ENCODE results near the gene ACO1. TPM values are rescaled to one million over a fixed set of nuclear protein-coding genes. Genes with fewer than 3 reads are reported as not detected.
"Not testable (repeated sequence)": the region's sequence is repeated elsewhere in the genome, so short reads cannot be mapped to it uniquely, and the experiment has no call there.

The ACO1 gene
- 10 to 100 TPM; 32.7 to 35.7 TPM for total RNA-seq
- long read RNA-seq, donor 1, full-length matches to known transcripts: 26 of 31 reads
- long read RNA-seq, donor 1, partial matches to known transcripts: 2 of 31 reads
- long read RNA-seq, donor 1, other reads (novel, unspliced or antisense): 3 of 31 reads
- long read RNA-seq, donor 2, full-length matches to known transcripts: 42 of 77 reads
- long read RNA-seq, donor 2, partial matches to known transcripts: 27 of 77 reads
- long read RNA-seq, donor 2, other reads (novel, unspliced or antisense): 8 of 77 reads

- intact Hi-C loops (cut with DNase I): loop anchor here in 1 of 2 donors (5.0 kb wide), 1 partner anchor 583 kb away; no protein-coding TSS in a partner anchor
- DNase-seq (ENCODE audit: low spot score): peak; percentile 96
These were observed at the start of gene ACO1 for GRCh38 chr9:32384364-32385151. TSS of gene ACO1 (plus strand) at chr9:32384643. CDS start at chr9:32405507, 20,864 bp downstream.

- intact Hi-C loops (cut with DNase I): no loop called here
These were observed 49.2 kb upstream of the ACO1 start for GRCh38 chr9:32334916-32335895.

DNA sequence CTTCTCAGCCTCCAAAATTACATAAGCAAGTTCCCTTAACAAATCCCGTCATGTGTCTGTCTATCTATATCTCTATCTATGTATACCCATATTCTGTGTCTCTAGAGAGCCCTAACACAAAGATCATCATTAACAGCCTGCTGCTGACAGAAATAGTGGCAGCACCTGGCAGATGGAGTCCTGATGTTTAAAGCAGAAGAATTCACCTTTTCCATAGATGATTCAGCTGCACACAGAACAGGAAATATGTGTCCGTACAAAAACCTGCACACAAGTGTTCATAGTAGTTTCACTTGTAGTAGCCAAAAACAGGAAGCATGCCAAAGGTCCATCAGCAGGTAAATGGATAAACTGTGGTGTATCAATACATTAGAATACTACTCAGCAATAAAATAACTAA, 45.0 kb upstream of the ACO1 start:
- intact Hi-C loops (cut with DNase I): no loop called here
- no peak for DNase-seq (ENCODE audit: low spot score)

More at GRCh38 chr9:32334916-32335895, 49.2 kb upstream of the ACO1 start:
- no peak for DNase-seq (ENCODE audit: low spot score)

DNA sequence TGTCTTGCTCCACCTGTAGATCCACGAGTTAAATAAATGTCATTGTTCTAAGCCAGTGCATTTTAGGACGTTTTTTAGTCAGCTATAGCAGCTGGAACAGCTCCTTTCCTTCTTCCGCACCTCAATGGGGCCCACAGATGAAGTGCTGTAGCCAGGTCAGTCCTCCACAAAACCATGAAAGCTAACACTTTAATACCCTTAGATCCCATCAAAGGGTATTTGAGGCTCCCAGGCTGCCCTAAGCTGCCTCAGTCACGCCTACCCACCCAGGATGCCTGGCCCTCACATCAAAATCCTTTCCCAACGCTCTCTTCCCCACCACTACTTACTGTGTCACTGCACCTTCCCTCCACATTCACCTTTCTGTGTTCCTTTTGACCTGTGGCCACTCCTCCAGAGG, 44.1 kb upstream of the ACO1 start:
- intact Hi-C loops (cut with DNase I): no loop called here

DNA sequence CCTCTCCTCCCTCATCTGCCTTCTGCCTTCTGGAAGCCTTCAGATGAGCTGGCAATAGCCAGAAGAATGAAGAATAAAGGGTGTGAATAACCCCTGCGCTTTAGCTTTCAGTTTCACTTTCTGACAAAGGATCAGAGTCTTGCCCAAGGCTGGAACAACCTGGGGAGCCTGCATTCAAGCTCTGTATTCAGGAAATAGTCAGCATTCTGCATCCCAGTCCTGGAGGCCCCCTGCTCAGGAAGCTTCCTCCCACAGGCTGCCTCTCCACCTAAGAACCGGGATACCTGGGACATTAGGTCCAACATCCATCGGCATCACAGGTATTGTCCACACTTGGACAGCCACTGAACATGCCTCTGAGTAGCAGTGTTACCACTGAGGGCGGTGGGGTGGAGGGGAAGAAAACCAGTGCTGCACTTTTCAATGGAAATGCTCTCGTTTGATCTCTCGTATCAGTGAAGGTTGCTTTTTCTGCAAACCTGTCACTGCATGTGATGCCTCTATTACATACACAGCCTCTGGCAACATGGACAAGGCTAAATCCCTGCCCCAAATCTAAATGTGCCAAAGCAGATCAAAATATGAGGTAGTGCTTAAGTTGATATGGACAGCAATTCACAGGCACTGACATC, 39.8 kb upstream of the ACO1 start:
- intact Hi-C loops (cut with DNase I): no loop called here
- DNase-seq (ENCODE audit: low spot score): no peak

More for the DNA sequence above, 44.1 kb upstream of the ACO1 start:
- DNase-seq (ENCODE audit: low spot score): no peak

DNA sequence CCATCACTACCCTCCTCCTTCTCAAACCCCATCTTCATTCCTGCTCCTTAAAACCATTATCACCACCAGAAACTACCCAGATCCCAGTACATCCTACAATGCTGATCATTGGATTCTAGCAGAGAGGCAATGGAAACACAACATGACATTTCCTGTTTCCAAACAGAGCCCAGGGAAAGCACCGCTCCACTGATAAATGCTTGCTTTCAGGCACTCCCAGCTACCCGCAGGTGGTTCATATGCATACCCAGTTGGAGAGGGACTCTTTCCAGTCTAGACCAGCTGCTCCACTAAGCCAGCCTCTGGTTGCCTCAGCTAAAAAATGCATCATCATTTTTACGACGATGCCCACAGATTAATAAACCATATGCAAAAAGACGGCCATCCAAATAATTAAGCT, 39.2 kb upstream of the ACO1 start:
- no peak for DNase-seq (ENCODE audit: low spot score)
- intact Hi-C loops (cut with DNase I): no loop called here

GRCh38 chr9:32347571-32347970, 36.9 kb upstream of the ACO1 start:
- intact Hi-C loops (cut with DNase I): no loop called here

DNA sequence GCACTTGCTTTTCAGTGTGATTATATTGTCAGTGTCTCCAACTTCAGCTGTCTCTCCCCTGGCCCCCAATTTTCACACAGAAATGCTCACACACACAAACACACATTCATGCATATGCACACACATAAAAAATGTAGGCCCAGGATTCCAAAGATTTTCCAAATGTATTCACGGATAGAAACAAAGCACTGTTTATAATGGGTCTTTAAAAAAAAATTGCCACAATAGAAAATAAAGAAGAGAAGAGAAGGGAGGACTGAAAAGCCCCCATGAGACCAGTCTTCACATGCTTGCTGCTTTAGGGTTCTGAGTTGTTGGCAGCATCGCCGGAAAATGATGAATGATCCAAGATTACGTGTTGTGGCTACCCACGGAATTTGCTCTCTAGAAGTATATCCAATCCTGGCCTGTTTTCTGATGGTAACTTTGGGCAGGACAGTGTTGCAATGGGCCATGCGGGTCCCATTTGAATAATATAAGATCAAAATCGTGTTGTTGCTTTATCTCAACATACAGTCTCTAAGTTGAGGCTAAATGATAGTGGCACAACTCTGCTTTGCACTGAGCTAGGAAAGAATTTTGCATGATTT, 36.2 kb upstream of the ACO1 start:
- DNase-seq (ENCODE audit: low spot score): no peak
- intact Hi-C loops (cut with DNase I): no loop called here

More at GRCh38 chr9:32347571-32347970, 36.9 kb upstream of the ACO1 start:
- no peak for DNase-seq (ENCODE audit: low spot score)

DNA sequence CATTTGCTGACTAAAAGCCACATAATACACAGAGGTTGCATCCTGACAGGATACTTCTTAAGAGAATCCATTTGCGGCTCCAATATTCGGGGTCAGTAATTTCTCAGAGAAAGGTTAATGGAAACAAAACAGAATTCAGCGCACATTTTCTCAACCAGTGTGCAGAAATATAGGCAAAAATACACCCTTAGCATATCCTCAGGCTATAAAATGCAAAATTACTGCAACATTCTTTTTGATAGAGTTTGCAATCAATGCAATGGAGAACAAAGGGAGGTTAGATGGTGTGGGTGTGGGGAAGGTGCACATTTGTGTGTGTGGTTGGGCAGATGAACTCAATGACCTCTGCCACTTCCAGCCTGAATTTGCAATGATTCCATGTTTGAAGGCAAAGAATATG, 35.4 kb upstream of the ACO1 start:
- intact Hi-C loops (cut with DNase I): no loop called here
- DNase-seq (ENCODE audit: low spot score): no peak

DNA sequence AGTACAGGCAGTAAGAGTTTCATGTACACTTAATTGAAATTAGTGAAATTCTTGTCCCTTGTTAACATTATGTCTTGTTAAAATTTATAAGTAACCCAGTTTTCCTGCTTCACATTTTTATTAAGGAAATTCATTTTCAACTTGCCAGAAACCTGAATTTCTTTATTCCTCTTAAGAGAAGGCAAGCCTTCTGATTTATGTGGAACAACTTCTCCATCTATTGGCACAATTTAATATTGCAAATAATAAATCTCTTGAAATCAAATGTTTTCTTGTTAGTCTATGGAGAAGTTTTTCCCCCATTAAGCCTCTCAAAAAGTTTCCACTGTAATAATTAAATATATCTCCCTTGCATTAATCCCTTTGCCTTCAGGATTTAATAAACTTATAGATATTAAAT, 33.8 kb upstream of the ACO1 start:
- no peak for DNase-seq (ENCODE audit: low spot score)
- intact Hi-C loops (cut with DNase I): no loop called here

GRCh38 chr9:32351845-32352244, 32.6 kb upstream of the ACO1 start:
- intact Hi-C loops (cut with DNase I): no loop called here

DNA sequence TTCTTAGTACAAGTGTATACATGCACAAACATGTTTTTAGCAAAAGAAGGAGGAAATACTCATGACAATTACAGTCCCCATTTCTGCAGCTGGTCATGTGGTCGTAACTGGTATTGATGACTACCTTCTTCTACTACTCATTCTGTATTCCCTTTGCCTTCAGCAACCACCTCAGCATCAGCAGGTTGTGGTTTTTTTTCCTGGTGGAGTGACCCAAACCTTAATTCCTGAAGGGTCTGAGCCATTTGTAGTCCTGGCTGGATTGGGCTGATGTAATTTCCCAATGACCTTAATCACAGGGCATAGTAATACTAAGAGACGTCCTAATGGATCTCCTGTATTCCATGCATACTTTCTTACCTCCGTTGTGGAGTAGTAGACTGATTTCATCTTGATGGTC, 31.0 kb upstream of the ACO1 start:
- intact Hi-C loops (cut with DNase I): not testable (repeated sequence)

More at GRCh38 chr9:32351845-32352244, 32.6 kb upstream of the ACO1 start:
- no peak for DNase-seq (ENCODE audit: low spot score)

GRCh38 chr9:32359452-32359851, 25.0 kb upstream of the ACO1 start:
- intact Hi-C loops (cut with DNase I): no loop called here
- no peak for DNase-seq (ENCODE audit: low spot score)

More for the DNA sequence above, 31.0 kb upstream of the ACO1 start:
- not testable (repeated sequence) for DNase-seq (ENCODE audit: low spot score)

GRCh38 chr9:32360983-32361673, 23.3 kb upstream of the ACO1 start:
- intact Hi-C loops (cut with DNase I): no loop called here
- no peak for DNase-seq (ENCODE audit: low spot score)

GRCh38 chr9:32371279-32371678, 13.2 kb upstream of the ACO1 start:
- no peak for DNase-seq (ENCODE audit: low spot score)
- intact Hi-C loops (cut with DNase I): no loop called here

- intact Hi-C loops (cut with DNase I): no loop called here
- DNase-seq (ENCODE audit: low spot score): no peak
These were observed 12.8 kb upstream of the ACO1 start for GRCh38 chr9:32371679-32372078.

GRCh38 chr9:32376285-32376684, 8.2 kb upstream of the ACO1 start:
- DNase-seq (ENCODE audit: low spot score): no peak
- intact Hi-C loops (cut with DNase I): no loop called here

DNA sequence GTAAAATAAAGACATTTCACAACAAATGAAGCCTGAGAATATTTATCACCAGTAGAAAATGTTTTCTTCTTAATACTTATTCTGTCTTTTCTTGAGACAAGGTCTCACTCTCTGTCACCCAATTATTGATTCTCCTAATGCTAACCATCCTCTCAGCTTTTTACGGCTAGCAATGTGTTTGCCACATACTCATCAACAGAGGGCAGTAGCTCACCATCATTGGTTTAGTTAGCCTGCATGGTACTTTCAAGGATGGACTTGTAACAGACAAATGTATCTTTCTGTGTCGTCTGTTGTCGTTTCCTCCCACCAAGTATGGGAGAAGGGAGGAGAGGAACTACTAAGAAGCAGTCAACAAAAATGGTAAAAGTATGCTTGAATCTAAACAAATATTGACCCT, 5.9 kb upstream of the ACO1 start:
- DNase-seq (ENCODE audit: low spot score): no peak
- intact Hi-C loops (cut with DNase I): loop anchor here (2.0 kb wide), 1 partner anchor 200 kb away; no protein-coding TSS in a partner anchor
